Mammary epithelial cell (primary cell): ENCODE measurements around the gene KIF6.

ENCODE experiments used
- CTCF ChIP-seq, 2 donors: IDR thresholded peaks in 1 of 2; conservative IDR thresholded peaks in 1 of 2; 2 replicates each; pipeline ENCODE4 v1.5.1; 2011 to 2012; ENCODE audit warnings: inconsistent platforms in 2 of 2, low read length in 2 of 2, mild to moderate bottlenecking in 2 of 2, control low read depth in 1 of 2, low read depth in 1 of 2; ENCODE audit not compliant: insufficient read depth in 1 of 2; ENCODE audit errors: extremely low read depth in 1 of 2
- EZH2 ChIP-seq: IDR thresholded peaks from 2 replicates; pipeline ENCODE4 v1.6.1; 2012; ENCODE audit warnings: low read length, inconsistent platforms, borderline replicate concordance

DNA sequence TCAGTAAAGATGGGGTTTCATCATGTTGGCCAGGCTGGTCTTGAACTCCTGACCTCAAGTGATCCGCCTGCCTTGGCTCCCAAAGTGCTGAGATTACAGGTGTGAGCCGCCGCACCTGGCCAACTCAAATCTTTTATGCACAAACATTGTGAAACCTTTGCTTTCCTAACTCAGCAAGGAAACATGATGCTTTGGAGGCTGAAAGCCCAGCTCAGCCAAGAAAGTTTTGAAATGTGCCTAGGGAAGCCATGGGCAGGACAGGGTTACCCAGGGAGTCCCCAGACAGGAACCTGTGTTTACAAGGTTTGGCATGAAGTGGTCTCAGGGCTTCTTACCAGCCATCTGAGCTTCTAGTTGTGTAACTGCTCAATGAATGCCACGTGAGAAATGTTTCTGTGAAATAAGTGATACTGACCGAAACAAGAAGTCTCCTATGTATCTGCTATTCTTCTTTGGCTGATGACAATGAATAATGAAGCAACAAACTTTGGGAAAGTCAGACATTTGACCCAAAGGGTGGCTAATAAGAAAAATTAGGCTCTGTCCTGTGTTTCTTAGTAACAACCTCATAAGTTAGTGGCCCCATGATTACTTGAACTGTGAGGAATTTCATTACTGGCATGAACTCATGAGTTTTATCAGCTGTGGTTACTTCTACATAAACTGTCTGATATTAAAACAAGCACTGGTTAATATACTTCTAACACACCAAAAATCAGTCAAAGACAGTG is 163.5 kb downstream of the KIF6 start:
- TF ChIP-seq CTCF (conservative IDR thresholded peaks at IDR 0.05 in 1 of 2, IDR thresholded peaks at IDR 0.05 in 1 of 2; ENCODE audit: extremely low read depth in 1 of 2, insufficient read depth in 1 of 2, low read depth in 1 of 2, low read length in 2 of 2): no peak
- no peak for TF ChIP-seq EZH2
